AG10803 (cell line): ENCODE measurements around the gene GRIK3.

ENCODE experiments used
- DNase-seq: peaks from one replicate; pipeline ENCODE4 v3.0.0; 2010; ENCODE audit warnings: low read depth
- H3K4me3 ChIP-seq: 2 replicates; pipeline ENCODE4 v1.5.1; 2011; ENCODE audit warnings: mild to moderate bottlenecking, low read length, control low read depth
- TF ChIP-seq, protein P1 (sequence below): conservative IDR thresholded peaks from 2 replicates; pipeline ENCODE4 v1.5.1; 2011; ENCODE audit warnings: mild to moderate bottlenecking, low read length, control low read depth, inconsistent platforms

Gene GRIK3

DNA sequence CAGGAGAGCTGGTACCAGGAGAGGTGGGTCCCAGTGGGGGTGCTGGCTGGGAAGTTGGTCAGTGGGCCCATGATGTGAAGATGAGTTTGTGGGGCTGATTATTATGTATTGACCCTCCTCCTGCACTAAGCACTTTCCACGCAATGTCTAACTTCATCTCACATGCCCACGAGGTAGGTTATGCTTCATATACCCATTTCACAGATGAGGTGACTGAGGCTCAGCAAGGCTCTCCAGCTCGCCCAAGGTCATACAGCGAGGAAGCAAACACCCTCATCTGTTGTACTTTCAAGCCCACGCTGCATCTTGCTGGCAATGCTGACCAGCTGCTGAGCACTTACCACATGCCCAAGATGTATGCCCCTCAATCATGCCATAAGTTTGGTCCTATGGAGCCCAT lies 175.8 kb downstream of the GRIK3 start:
- TF ChIP-seq, protein P1, sequence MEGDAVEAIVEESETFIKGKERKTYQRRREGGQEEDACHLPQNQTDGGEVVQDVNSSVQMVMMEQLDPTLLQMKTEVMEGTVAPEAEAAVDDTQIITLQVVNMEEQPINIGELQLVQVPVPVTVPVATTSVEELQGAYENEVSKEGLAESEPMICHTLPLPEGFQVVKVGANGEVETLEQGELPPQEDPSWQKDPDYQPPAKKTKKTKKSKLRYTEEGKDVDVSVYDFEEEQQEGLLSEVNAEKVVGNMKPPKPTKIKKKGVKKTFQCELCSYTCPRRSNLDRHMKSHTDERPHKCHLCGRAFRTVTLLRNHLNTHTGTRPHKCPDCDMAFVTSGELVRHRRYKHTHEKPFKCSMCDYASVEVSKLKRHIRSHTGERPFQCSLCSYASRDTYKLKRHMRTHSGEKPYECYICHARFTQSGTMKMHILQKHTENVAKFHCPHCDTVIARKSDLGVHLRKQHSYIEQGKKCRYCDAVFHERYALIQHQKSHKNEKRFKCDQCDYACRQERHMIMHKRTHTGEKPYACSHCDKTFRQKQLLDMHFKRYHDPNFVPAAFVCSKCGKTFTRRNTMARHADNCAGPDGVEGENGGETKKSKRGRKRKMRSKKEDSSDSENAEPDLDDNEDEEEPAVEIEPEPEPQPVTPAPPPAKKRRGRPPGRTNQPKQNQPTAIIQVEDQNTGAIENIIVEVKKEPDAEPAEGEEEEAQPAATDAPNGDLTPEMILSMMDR = no peak
- H3K4me3 ChIP-seq = no peak overlapping the region
- no peak for DNase-seq

DNA sequence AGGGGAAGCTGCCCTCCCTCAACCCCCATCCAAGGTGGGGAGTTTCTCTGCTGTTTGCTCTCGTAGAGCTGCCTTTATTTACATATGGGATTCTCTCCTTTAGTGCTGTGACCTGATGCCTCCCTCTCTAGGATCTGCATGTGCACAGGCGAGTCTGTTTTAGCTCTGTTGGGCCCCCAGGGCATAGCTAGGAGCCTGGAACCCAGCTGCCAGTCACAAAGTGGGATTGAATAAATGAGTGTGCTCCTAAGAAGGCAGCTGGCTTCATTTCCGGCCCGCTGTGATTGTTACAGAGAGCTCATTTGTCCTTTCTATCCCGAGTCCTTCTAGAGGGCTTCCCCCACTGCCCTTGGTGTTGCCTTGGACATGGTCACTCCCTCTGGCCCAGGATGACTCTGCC lies 176.6 kb downstream of the GRIK3 start:
- no peak overlapping the region for H3K4me3 ChIP-seq
- TF ChIP-seq, protein P1 = no peak
- DNase-seq = no peak

DNA sequence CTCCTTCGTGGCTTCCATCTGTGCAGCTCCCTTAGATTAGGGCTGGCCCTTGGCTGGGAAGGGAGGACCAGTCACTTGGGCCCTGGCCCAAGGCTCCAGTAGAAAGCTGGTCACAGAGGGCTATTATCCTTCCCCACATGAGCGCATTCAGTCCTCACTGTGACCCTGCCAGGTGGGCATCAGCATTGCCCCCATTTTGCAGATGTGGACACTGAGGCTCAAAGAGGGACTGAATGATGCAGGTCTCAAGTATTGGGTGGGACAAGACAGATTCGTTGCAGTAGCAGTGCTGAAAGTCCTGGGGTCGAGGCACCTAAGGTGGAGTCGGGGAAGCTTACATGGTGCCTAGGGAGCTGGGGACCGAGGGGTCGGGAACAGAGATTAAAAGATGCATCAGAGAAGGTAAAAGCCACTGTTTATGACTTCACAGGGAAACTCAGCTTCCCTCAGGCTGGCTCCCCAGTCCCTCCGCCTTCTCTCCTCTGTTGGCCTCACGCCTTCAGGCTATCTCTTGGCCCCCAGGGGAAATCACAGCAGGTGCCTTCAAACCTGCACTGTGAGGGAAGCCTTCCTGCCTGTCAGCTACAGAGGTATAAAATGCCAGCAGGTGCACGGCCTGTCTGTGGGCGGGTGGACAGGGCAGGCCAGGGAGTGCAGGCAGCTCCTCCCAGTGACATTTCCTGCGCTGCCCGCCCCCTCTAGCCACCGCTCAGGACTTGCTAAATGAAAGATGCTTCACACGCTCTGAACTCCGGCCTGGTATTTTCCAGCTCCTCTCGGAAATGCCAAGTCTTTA lies 178.4 kb downstream of the GRIK3 start:
- no peak for DNase-seq
- no peak overlapping the region for H3K4me3 ChIP-seq
- TF ChIP-seq, protein P1 = no peak

GRCh38 chr1:36853638-36854037 lies 180.7 kb downstream of the GRIK3 start:
- DNase-seq = no peak

GRCh38 chr1:36852586-36852985 lies 181.7 kb downstream of the GRIK3 start:
- TF ChIP-seq, protein P1 = no peak
- no peak overlapping the region for H3K4me3 ChIP-seq
- no peak for DNase-seq

More at GRCh38 chr1:36853638-36854037, 180.7 kb downstream of the GRIK3 start:
- TF ChIP-seq, protein P1 = no peak
- no peak overlapping the region for H3K4me3 ChIP-seq

GRCh38 chr1:36851595-36851994 lies 182.7 kb downstream of the GRIK3 start:
- TF ChIP-seq, protein P1 = no peak
- DNase-seq = no peak
- H3K4me3 ChIP-seq = no peak overlapping the region

- DNase-seq = no peak
- H3K4me3 ChIP-seq = no peak overlapping the region
- TF ChIP-seq, protein P1 = no peak
These were observed 183.2 kb downstream of the GRIK3 start for GRCh38 chr1:36851087-36851486.
